HG03469 (cell line): ENCODE results near the gene PRKAG2.
"Not testable (repeated sequence)": the region's sequence is repeated elsewhere in the genome, so short reads cannot be mapped to it uniquely, and the experiment has no call there.

Source experiments
- ATAC-seq: cut with Tn5 transposase; IDR thresholded peaks from one replicate; pipeline ENCODE4 v1.9.1; 2021; ENCODE audit warnings: mild to moderate bottlenecking, moderate library complexity, moderate number of reproducible peaks; ENCODE audit not compliant: unreplicated experiment

Gene PRKAG2

DNA sequence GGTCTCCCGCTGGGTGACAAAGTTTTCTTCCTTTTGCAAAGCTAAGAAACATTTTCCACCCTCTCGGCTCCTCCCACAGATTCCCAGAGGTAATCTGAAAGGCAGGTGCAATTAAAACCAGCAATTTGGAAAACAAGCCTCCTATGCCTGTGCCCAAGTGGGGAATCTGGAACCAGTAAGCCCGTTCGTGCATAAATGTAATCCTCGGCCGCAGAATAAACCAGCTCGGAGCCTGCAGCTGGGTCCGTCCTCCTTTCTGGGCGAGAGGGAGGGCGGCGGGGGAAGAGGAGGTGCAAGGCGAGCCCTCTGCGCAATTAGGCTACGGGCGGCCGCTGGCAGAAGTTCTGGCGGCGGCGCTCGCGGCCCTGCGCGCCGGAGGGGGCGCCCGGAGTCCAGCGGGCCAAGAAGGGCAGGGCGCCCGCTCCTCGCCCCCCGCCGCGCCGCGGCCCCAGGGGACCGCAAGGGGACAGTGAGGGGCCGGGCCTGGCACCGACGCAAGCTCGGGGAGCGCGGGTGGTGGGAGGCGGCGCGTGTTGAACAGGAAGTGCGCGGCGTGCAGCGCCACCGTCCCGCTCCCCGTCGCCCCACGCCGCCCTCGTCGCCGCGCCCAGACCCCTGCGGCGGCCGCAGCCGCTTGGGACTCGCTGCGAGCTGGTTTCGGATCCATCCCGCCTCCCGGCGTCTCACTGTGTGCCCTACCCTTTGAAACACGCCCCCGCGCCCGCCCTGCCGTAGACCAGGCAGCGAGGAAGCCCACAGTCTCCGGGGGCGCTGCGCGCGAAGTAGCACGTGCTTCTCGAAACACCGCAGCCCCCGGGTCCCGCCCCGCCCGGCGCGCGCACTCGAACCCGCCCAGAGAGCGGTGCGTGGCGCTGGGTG is at the start of gene PRKAG2:
Gene PRKAG2, minus strand, starts transcription at position 217 of the 879 bp plus-strand sequence. CDS start 495 bp downstream, outside the sequence.
- no peak for ATAC-seq

DNA sequence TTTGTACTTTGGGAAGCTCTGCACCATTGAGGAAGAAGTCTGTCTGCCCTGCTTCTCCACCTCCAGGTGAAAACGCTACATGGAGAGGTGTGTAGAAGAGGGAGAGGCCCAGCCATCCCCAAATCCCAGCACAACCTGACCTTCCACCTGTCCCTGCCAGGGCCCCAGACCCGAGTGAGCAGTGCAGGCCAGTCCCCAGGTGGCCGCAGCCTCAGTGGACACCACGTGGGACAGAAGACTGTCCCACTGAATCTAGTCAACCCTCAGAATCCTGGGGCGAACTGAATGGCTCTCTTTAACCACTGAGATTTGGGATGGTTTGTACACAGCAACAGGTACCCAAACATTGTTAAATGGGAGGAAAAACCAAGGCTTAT is 49.4 kb upstream of the PRKAG2 start:
- ATAC-seq = no peak

DNA sequence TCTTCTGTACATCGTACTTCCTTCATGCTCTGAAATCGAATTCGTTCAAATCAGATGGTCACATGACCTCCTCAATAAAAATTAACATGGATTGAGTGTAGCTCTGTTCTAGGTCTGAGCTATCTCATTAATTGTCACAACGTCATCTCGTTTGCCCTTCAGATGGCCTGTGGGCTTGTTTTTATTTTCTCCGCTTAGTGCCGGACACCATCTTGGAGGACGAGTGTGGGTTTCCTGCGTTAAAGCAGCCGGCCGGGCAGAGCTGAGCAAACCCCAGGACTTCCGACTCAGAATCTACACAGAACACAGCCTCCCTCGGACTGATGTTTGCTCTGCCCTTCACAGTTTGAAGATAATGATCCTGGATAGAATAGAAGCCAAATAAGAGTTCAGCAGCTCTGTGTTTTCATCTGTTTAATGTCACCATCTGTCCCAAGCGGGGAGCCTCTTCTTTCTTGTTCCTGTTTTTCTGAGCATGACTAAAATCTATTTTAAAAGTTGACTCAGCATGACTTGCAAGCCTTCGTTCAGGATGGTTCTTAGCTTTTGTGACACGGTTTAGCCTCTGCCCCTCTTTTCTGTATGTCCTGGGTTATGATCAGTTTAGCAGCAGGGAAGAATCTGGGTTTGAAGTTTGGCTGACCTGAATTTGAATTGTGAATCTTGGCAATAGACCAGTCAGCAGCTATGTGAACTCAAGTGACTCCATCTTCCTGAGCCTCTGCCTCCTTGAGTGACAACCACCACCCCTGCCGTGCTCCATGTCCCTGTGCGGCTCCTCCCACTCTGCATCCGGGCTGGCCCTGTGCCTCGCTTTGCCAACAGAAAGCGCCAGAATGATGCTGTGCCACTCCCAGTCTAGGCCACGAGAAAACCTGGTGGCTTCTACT is 48.8 kb upstream of the PRKAG2 start:
- ATAC-seq = peak; percentile 46

DNA sequence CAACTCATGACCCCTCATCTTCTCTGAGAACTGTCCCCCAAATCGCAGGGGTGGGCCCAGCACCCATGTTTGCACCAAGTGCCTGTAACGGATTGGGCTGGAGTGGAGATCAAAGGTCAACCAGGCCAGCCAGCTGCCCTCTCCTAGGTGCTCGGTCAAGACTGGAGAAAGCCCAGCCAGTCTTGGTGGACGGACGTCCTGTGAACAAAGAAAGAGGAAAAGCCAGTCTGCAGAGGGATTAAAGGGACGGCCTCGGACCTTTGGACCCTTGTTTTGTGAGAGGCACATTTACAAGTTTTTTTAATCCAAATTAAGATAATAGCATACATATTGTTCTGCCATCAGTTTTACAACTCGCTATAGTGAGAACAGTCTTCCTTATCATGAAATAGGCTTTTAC is 47.6 kb upstream of the PRKAG2 start:
- no peak for ATAC-seq

DNA sequence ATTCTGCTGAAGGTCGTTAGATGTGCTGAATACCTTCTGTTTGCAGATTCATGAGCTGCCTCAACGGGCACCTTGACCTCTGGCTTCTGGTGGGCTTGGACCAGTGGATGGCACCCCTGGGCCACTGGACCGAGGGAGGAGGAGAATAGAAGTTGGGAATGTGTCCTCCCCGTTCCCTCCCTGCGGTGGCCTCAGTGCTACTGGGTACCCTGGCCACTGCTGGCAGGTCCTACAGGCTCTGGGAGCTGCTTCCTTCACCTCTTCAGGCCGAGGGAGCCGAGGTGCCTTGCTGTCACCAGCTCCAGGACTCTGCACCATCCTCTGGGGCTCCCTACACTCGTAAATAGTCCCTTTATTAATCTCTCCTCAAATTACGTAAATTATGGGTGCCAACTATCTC is 47.1 kb upstream of the PRKAG2 start:
- no peak for ATAC-seq

DNA sequence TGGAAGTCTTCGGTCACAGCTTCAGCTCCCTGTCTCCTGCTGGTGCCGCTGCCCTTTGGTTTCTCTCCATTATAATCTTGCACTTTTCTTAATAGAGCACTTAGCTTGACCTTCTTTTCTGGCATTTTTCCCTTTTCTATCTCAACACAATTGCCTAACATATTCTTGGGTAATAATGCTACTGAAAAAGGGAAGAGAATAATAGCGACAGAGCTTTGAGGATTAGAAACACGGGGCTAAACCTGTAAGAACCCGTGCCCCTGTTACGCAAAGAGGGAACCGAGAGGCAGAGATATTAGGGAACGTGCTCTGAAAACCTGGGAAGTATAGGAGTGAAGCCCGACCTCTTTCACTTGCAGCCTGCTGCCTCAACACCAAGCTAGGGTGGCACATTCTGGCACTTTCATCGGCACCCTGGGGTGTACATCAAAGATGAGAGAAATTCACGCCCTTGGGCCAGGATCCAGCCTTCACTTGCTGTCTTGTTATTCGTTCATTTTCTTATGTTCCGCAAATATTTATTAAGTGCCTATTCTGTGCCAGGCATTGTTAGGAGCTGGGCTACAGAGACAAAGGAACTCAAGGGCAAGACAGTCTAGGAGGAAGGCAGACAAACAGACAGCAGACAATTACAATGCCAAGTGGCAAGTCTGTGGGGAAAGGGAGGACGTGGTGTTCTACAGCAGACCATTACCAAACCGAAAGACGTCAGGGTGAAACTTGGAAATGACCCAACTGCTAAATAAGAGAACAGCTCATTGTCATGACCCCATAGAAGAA is 46.4 kb upstream of the PRKAG2 start:
- no peak for ATAC-seq

DNA sequence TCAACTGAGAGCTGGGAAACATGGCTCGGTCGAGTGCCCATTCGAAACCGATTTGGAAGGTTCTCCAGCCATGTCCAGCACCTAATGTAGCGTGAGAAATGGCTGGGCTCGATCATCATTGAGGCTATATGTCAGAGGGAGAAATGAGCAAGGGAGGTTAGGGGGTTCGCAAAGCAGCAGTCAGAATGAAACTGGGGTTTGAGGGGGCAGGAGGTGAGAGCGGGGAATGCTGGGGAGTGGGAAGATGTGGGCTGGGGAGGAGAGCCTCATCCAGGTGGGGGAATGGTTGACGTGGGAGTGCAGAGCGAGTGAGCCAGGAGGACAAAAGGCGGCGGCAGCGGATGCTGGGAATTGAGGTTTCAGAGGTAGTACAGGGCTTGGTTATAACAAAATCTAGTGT is 44.5 kb upstream of the PRKAG2 start:
- ATAC-seq = no peak

DNA sequence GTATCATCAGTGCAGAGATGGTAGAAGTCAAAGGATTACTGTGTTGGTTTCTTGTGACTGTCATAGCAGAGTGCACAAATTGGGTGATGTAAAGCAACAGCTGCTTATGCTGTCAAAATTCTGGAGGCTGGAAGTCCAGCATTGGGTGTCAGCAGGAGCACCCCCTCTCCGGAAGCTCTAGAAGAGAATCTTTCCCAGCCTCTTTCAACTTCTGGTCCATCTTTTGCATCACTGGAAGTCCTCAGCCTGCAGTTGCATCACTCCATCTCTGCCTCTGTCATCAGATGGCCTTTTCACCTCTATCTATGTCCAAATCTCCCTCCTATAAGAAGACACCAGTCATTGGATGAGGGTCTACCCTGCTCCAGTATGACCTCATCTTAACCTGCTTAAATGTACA is 43.6 kb upstream of the PRKAG2 start:
- no peak for ATAC-seq

DNA sequence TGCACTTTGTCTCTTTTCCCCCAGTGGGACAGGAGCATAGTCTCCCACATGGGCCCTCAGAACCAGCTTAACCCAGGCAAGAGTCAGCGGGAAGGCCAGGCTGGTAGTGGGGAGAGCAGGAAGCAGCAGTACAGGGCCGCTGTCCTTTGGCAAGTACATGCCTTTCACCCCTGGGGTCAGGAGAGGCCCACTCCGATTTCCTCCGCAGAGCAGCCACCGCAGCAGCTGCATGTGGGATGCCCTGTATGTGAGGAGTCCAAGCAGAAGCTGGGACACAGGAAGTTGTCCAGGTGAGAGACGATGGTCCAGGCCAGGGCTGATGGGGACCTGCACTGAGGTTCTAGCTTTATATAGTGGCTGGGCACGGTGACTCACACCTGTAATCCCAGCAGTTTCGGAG is 42.7 kb upstream of the PRKAG2 start:
- no peak for ATAC-seq

DNA sequence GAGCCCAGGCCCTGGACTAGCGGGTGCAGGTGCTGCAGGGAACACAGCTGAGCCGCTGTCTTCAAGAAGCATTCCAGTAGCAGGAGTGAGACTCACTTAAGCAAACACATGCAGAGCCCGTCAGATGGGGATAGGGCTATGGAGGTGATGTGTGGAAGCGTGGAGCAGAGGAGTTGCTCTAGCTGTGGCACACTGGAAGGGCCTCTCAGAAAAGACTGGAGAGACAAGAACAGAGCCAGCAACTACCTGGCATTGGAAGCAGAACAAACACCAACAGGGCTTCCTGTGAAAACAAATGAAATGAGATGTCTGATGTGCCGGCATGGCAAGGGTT is 41.6 kb upstream of the PRKAG2 start:
- no peak for ATAC-seq

DNA sequence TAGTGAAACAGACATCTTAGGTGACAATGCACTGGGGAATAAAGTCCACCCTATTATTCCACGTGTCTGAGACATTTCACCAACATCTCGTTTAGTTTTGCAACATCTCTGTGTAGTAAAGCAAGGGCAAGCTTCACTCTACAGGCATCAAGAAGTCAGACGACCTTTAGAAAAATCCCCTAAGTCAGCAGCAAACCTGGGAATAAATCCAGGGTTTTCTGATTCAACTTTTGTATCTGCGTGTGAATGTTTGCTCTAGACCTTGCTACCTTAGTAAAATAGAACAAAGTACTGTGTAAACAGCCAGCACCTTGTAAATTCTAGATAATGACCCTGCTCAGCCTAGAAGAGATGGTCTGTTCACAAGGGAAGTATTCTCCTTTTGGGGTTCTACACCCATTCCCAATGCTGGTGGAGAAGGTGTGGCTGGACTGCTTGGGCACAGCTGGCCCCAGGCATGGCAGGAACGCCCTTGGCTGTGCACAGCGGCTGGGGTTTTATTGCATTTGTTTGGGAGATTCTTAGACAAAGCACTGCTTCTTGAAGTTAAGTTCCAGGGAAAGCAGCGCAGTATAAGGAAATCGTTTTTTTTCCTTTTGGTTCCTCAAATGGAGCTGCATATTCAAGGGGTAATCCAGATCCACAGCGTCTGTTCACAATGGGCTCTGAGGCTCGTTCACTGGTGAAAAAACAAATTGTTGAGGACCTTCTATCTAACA is 41.0 kb upstream of the PRKAG2 start:
- ATAC-seq = no peak

DNA sequence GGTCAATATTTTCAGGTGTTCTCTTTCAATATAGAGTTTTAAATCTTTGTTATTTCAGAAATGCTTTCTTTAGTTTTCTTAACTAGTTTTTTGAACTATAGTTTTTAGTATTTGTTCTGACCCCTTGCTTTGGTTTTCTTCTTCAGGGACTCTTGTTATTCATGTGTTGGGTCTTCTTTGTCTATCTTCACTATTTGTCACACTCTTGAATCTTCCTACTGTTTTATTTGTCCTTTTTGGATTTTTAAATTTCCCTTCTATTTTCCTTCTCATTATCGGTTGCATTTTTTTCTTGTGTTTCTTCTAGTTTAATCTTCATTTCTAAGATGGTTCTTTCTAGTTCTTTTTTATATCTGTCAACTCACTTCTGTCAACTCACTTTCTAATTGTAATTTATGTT is 37.1 kb upstream of the PRKAG2 start:
- ATAC-seq = no peak

DNA sequence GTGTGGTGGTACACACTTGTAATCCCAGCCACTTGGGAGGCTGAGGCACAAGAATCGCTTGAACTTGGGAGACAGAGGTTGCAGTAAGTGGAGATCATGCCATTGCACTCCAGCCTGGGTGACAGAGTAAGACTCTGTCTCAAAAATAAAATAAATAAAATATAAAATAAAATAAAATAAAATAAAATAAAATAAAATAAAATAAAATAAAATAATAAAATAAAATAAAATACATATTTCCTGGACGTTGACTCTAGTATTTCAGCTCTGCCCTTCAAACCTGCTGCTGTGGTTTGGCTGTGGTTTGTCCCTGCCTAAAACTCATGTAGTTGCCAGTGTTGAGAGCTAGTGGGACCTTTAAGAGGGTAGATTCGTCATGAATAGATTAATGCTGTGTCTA is 33.7 kb upstream of the PRKAG2 start:
- ATAC-seq = not testable (repeated sequence)

DNA sequence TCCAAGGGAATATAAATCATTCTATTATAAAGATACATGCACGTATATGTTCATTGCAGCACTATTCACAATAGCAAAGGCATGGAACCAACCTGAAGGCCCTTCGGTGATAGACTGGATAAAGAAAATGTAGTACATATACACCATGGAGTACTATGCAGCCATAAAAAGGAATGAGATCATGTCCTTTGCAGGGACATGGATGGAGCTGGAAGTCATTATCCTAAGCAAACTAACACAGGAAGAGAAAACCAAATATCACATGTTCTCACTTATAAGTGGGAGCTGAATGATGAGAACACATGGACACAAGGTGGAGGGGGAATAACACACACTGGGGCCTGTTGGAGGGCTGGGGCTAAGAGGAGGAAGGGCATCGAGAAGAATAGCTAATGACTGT is 30.2 kb upstream of the PRKAG2 start:
- not testable (repeated sequence) for ATAC-seq

DNA sequence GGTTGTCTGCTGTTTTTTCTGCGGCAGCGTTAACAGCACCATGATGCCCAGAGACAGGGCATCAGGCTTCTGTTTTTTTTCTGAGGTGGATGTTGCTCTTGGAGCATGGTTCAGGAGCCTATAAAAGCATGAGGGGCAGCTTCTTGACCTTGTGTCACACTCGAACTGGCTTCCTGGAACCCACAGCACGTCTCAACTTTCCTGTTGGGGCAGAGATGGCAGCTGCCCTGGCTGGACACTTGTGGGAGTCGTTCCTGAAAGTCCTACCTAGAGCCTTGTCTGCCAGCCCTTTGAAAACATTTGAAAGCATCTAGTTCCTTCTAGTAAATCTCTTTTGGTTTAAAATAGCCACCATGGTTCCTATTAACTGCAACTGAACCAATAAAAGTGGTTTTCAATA is 28.9 kb upstream of the PRKAG2 start:
- no peak for ATAC-seq

DNA sequence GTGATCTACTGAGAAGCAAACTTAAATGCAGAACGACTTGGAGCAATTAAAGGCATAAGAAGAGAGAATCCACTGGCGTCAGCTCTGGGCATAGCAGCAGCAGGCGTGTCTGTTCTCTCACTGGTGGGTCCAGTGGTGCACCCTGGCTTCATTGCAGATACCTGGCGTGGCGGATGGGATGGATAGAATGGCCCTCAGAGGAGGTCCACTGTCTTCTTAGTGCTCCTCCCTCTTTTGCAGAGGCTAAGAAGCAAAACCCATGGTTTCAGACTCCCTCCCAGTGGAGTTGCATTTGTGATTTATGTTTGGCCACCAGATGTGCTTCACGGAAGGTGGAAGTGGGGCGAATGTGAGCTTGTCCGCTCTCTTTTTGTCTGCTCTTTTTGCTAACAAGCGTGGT is 28.4 kb upstream of the PRKAG2 start:
- no peak for ATAC-seq

DNA sequence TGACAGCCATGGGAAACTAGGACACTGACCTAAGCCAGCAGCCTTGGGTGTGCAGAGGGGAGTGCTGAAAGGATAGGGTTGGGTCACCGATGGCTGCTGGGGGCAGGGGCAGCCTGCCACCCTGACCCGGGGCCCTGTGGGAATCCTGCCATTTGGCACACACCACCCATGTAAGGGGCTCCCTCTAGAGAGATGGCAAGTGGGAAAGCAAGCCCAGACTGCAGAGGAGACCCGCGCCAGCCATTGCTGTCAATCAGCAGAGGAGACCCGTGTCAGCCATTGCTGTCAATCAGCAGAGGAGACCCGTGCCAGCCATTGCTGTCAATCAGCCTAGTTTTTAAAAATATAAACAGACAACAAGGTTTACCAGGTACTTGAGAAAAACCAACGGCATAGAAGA is 27.4 kb upstream of the PRKAG2 start:
- no peak for ATAC-seq

DNA sequence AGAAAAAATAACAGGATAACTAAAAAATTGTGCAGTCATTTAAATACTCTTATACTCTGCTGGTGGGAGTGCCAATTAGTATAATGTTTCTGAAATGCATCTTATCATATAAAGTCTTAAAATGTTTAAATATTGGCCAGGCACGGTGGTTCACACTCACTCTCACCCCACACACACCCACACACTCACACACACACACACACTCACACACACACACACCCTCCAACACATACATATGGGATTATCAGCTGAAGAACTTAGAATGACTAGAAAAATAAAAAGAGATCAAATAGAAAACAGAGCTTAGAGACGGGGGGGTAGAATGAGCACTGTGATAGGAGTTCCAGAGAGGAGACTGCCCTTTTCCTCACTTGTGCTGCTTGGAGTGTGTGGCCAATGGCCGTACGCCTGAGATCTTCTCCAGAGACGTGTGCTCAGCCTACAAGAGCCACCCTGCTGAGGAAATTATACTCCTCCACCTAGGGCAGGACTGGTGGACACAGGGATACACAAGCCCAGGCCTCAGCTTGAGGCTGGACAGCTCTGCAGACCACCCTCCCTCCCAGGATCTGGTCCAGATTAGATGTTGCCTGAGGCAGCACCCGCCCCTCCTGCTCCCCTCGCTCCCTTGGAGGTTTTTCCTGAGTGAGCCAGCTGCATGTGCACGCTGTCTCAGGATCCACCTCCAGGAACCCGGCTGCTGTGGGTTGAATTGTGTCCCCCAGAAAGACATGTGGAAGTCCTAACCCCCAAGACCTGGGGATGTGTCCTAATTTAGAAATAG is 26.5 kb upstream of the PRKAG2 start:
- no peak for ATAC-seq

DNA sequence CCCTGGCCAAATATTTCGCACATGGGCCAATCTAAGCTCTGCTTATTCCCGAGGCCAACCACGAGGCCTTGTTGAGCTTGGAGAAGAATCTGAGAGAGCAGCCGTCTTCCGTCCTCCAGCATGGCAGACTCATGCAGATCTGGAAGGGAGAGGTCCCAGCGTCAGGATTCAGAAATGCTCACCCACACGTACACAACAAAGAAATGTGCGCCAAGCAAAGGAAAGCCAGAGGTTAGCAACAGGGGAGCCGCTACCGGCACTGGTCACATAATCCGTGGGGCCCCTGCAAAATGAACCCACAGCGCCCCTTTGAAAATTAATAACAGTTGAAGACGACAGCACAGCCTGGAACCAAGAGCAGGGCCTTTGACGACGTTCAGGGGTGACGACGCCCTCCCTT is 25.4 kb upstream of the PRKAG2 start:
- ATAC-seq = no peak

DNA sequence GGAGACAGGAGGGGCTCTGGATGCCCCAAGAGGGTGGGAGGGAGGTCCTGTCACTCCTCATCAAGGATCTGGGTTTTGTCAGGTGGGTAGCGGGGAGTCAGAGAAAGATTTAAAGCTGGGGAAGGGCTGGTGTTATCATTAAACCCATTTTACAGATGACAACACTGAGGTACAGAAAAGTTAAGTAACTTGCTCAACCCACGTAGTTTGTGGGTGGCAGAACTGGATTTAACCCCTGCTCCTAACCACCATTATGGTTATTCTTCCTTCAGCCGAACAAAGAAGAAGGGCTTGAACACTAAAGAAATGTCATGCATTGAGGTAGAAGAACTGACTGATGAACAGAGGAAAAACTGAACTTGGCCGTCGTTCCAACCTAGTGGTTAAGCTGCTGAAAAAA is 24.9 kb upstream of the PRKAG2 start:
- ATAC-seq = no peak
